HG03066 (cell line): ENCODE results near the gene SLC47A1.

ENCODE experiments used
- ATAC-seq: cut with Tn5 transposase; IDR thresholded peaks from one replicate; pipeline ENCODE4 v1.9.1; 2021; ENCODE audit warnings: low read depth; ENCODE audit not compliant: unreplicated experiment

Gene SLC47A1

GRCh38 chr17:19590451-19590850, 56.8 kb downstream of the SLC47A1 start:
- ATAC-seq = no peak

- ATAC-seq = no peak
Observed at GRCh38 chr17:19590912-19591551, 57.4 kb downstream of the SLC47A1 start.

- no peak for ATAC-seq
Observed at GRCh38 chr17:19592316-19592715, 58.7 kb downstream of the SLC47A1 start.

GRCh38 chr17:19596869-19597268, 63.2 kb downstream of the SLC47A1 start:
- ATAC-seq = no peak

GRCh38 chr17:19610311-19610710, 76.7 kb downstream of the SLC47A1 start:
- ATAC-seq = no peak

GRCh38 chr17:19610879-19611278, 77.2 kb downstream of the SLC47A1 start:
- ATAC-seq = no peak

GRCh38 chr17:19613979-19614378, 80.3 kb downstream of the SLC47A1 start:
- ATAC-seq = no peak

- ATAC-seq = no peak
Observed at GRCh38 chr17:19614900-19615299, 81.2 kb downstream of the SLC47A1 start.

- ATAC-seq = no peak
Observed at GRCh38 chr17:19618015-19618414, 84.4 kb downstream of the SLC47A1 start.

- ATAC-seq = no peak
Observed at GRCh38 chr17:19619705-19620325, 86.2 kb downstream of the SLC47A1 start.

- no peak for ATAC-seq
Observed at GRCh38 chr17:19621697-19622096, 88.0 kb downstream of the SLC47A1 start.

- no peak for ATAC-seq
Observed at GRCh38 chr17:19626079-19626478, 92.4 kb downstream of the SLC47A1 start.
